DMS53 treated with DMSO at 0.1 percent for 48 hours (cell line): ENCODE measurements around the gene CSNK1G2.

ENCODE experiments used
- DNase-seq: peaks from one replicate; lab custom pipeline; 2025; ENCODE audit not compliant: unreplicated experiment; lab: John Stamatoyannopoulos, UW

Gene CSNK1G2

DNA sequence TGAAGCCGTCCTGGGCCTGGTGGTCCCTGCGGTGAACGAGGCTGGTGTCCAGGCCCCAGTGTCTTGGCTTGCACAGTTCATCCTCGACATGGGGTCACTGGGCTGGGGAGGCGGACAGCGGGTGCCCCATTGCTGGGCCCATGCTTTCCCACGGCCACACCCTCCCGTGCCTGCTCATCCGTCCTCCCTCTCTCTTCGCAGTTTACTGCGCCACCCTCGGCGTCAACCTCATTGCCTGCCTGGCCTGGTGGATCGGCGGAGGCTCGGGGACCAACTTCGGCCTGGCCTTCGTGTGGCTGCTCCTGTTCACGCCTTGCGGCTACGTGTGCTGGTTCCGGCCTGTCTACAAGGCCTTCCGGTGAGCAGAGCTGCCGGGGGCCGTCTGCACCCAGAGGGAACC is 23.0 kb upstream of the CSNK1G2 start:
- no peak for DNase-seq

DNA sequence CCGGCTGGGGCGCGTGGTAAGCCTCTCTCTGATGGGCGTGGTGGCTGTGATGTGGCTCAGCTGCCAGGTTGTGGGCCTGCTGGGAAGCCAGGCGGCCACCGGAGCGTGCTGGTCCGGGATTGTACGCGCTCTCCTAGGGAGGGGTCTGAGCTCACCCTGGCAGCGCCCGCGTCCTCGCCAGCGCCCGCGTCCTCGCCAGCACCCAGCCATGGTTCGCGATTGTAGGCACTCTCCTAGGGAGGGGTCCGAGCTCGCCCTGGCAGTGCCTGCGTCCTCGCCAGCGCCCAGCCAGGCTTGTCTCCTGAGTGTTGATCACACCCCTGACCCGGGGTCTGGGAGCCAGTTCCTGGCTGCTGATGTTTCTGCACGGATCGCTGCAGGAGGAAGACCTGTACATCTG is 22.0 kb upstream of the CSNK1G2 start:
- no peak for DNase-seq

DNA sequence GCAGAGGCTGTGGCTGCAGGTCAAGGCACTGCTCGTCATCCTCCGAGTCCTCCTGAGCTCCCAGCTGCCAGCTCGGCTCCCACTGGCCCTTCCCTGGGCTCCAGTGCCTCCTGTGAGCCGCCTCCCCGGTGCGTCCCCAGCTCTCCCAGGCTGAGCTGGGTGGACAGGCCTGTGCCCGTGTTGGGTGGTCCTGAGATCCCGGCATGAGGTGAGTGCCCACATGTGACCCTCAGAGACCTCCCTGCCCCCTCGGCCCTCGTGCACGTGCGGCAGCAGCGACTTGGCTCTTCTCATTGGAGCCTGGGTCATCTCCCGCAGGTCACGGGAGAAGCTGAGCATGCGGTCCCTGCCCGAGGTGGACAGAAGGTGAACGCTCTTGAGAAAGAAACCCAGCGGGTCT is 20.3 kb upstream of the CSNK1G2 start:
- no peak for DNase-seq

- no peak for DNase-seq
Observed at GRCh38 chr19:1921326-1921725, 19.6 kb upstream of the CSNK1G2 start.

DNA sequence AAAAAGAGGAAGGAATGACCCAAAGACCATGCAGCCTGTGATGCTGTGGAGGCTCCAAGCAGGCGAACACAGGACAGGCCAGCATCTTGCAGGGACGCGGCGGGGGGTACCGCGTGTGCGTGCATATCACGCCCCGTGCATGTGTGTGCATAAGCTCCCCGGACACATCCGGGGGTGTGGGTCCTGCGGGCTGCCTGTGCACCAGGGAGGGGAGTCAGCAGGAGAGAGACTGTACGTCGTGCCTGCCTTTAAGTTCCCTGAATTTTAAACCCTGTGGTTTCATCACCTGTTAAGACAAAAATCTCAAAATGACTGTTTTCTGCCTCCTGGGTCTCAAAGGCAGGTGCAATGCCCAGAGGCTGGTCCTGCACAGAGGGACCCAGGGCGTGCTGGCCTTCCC is 19.1 kb upstream of the CSNK1G2 start:
- no peak for DNase-seq

DNA sequence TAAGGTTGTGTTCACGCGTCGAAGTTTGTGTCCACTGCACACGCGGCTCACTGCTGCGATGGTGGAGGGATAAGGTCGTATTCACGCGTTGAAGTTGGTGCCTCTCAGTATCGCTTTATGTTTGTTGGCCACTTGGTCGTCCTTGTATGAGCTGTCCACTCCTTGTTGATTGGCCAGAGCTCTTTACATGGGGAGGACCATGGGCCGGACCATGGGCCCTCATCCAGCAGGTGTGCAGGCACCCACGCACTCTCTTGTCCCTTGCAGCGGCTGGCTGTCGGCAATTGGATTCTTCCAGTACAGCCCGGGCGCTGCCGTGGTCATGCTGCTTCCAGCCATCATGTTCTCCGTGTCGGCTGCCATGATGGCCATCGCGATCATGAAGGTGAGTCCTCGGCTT is 18.2 kb upstream of the CSNK1G2 start:
- DNase-seq: no peak

DNA sequence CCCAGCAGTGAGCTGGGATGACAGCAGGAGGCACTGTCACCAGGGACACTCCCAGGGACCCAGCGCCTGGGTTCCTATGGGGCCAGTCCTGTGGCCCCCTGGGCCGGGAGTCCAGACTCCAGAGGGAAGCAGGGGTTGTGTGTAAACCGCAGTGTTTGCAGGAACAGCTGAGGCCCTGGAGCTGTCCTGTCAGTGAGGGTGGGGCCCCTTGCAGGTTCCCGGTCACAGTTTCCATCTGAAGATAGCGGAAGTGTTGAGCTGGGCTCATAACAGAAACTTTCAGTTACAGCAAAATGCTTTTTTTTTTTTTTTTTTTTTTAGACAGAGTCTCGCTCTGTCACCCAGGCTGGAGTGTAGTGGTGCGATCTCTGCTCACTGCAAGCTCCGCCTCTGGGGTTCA is 17.7 kb upstream of the CSNK1G2 start:
- DNase-seq: no peak

DNA sequence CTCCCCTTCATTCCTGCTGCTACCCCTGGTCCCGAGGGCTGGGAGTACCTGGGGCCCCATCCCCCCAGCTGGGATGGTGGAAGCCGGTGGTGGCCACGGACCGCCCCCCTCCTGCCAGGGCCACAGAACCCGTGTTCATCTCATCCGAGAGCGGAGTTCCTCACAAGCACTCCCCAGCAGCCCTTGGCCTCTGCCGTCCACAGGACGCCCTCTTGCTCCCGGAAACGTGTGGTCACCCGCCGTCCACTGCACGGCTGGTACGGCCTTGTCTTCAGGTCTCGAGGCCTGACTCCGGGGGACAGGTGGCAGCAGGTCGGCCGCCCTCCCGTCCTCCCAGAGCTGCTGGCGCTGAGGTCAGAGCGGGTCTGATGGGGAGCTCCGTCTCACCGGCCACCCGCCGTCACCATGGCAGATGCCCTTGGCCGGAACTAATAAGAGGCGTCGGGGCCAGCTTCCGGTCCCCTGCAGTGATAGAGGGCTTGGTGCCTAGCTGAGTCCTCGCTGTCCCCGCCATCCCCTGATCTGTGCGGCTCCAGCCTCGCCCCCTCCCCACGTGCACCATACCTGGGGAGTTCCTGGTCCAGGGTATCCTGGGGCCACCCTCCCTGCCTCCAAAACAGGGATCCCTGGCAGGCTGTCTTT is 16.5 kb upstream of the CSNK1G2 start:
- DNase-seq: no peak

DNA sequence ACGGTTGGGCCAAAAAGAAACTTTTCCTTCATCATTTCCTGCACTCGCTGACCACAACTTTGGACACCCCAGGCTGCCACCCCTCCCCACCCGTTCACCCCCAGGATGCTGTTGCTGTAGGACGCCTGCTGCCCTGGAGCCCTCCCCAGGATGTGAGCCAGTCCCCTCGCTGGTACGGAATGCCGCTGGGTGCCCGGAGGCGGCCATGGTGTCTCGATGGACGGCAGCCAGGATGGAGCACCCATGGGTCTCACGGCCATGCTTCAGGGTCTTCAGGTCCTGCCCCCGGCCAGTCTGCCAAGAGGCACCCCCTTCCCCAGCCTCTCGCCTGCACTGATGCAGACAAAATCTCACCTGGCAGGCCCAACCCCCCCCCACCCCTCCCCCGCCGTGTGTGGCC is 15.4 kb upstream of the CSNK1G2 start:
- no peak for DNase-seq

DNA sequence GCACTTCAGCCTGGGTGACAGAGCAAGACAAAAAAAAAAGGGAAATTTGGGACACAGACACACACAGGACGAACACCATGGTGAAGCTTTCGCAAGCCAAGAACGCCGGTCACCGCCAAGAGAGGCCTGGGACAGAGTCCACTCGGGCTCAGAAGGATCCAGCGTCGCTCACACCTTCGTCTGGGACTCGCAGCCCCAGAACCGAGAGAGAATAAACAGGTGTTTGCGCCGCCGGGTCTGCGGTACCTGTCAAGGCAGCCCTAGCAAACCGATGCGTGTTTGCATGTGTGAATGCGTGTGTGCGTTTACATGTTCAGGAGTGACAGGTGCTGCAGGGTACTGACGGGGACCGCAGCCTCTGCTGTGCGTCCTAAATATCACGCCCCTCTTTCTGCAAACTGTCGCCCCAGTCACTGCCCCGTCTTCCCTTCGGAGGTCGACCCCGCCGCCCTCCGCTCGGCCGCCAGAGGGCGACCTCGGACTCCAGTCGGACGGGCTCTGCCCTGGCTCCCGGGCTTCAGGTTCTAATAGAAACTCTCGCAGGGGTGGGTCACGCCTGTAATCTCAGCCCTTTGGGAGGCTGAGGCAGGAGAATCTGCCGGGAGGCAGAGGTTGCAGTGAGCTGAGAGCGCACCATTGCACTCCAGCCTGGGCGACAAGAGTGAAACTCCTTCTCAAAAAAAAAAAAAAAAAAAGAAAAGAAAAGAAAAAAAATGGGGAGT is 11.8 kb upstream of the CSNK1G2 start:
- peak; percentile 11 for DNase-seq

- no peak for DNase-seq
Observed at GRCh38 chr19:1931445-1931844, 9.5 kb upstream of the CSNK1G2 start.

DNA sequence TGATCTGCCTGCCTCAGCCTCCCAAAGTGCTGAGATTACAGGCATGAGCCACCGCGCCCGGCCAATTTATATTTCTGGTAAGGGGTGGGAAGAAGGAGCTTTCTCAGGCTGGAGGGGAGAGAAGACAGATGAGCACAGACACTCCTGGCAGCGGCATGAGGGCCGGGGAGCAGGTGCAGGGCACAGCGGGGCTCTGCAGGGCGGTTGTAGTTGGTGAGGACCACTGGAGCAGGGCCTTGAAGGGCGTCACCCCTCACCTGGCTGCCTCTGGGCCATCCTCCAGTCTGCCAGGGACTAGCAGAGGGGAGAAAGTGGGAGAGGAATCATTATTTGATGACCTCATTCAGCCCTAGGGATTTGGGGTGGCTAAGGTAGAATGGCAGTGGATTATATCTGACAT is 8.6 kb upstream of the CSNK1G2 start:
- no peak for DNase-seq

- no peak for DNase-seq
Observed at GRCh38 chr19:1933244-1933643, 7.7 kb upstream of the CSNK1G2 start.

GRCh38 chr19:1933942-1934341 is 7.0 kb upstream of the CSNK1G2 start:
- no peak for DNase-seq

DNA sequence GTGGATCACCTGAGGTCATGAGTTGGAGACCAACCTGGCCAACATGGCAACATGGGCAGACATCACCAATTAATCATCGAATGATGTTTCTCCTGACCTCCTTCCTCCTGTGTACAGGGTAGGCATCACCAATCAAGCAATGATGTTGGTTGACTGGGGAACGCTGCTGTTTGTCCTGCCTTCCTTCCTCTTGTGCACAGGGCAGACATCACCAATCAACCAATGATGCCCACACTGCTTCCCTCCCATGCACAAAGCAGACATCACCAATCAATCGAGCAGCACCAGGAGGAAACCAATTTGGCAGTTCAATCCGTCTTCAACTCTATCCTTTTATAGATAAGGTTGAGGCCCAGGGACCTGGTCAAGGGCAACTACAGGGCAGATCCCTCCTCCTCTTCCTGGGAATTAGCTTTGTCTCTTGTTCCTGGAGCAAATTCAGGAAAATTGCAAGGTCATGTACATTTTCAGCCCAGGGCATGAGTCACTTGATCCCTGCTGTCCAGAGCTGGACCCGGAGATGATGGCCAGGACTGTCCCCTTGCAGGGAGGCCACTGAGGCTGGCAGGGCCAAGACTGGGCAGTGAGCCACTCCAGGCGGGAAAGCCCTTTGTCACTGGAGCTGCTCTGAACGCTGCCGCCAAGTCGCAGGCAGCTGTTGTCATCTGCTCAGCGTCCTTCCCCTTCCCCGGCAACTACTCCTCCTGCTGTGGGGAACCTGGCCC is 5.3 kb upstream of the CSNK1G2 start:
- no peak for DNase-seq

DNA sequence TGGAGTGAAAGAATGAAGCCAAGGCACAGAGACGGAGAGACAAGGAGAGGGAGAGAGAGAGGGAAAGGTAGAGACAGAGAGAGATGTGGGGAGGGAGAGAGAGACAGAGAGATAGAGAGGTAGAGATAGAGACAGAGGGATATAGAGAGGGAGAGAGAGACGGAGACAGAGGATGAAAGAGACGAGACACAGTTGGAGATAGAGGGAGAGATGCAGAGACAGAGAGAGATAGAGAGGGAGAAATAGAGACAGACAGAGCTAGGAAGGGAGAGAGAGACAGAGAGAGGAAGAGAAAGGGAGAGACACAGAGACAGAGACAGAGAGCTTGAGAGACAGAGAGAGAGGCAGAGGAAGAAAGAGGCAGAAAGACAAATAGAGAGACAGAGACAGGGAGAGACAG is 4.5 kb upstream of the CSNK1G2 start:
- no peak for DNase-seq

DNA sequence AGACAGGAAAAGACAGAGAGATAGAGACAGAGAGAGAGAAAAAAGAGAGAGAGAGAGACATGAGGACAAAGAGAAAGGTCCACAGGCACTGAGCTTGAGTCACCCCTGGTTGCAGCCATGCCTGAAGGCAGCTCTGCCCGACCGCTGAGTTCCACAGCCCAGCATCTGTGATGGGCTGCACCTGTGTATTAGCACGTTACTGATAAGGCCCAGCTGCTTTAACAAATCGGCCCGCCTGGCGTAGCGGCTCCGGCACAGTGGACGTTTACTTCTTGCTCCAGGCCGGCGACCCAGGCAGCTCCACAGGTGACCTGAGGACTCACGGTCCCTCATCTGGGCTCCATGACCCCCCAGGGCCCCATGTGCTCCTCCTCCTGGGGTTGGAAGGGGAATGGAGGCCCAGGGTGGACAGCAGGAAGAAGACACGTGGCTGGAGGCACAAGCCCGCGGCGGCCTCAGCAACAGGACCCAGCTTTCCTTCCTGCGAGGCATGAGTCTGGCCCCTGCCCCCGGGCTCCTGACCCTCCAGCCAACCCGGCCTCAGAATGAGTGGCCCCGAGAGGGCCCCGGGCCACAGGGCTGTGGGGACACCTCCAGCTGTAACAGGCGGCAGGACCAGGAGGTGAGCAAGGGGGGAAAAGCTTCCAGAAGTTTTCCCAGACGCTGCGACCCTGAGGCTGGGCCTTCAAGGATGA is 3.9 kb upstream of the CSNK1G2 start:
- no peak for DNase-seq

GRCh38 chr19:1938071-1938470 is 2.9 kb upstream of the CSNK1G2 start:
- DNase-seq: no peak

DNA sequence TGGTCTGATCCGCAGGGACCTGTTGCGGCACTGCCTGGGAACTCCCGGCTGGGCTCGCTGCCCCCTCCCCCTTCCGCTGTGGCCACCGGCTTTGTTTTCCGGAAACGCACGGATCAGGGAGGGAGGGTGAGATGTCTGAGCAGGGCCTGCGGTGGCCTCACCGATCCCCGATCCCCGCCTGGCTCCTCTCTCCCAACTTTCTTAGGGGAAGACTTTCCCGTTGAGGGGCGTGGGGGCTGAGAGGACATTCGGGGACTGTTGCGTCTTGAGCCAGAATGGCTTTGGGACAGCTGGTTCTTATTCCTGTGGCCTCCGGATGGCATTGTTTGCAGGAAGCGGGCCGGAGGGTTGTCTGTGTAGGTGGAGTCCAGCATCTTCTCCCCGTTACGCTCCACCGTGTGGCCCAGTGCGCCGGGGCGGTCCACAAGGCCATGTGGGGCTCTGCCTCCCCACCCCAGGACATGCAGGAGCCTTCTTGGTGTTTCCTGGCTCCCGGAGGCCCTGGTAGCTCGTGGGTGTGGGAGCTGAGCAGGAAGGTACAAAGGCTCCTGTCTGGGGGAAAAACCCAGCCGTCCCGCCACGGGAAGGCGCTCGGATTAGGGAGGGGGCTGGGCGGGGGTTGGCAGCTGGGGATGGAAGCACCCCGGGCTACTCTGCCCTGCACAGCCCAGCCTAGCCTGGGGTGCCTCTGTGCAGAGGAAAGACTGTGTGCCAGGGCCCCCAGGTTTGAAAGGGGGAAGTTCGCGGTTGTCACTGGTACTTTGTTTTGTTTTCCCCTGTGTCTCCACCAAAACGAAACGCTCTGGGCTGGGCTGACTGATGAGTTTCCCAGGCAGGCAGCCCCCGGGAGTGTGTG is 1.3 kb downstream of the CSNK1G2 start:
- DNase-seq: peak; percentile 26

- no peak for DNase-seq
Observed at GRCh38 chr19:1942934-1943555, 2.1 kb downstream of the CSNK1G2 start.
